ENCODE measurements around the gene CNKSR3. TPM values are rescaled to one million over a fixed set of nuclear protein-coding genes. Genes with fewer than 3 reads are reported as not detected.

Gene CNKSR3
- total and polyA plus RNA-seq, 2 of the 8 experiments (the other 6 are each of a cell fraction or from before 2014, with no cell fraction given): 1.2 to 6.2 TPM

GRCh38 chr6:154554491-154554890 is 44.0 kb upstream of the CNKSR3 start:
- Histone ChIP-seq H3K79me2 (ENCODE audit: control insufficient read depth in 1 of 2, insufficient read depth in 2 of 2, low read length in 2 of 2) (no peaks in the 10 kb centered on the region), H3K14ac (ENCODE audit: insufficient read length) (no peak overlapping the region), H2BK120ac (replicated peaks; ENCODE audit: low read depth, low read length) (no peak overlapping the region), H2BK20ac (ENCODE audit: low read length) (no peak overlapping the region), H2BK15ac (ENCODE audit: low read length) (no peak overlapping the region), H3K4me1 (replicated peaks in 1 of 4; ENCODE audit: control insufficient read depth in 3 of 4, insufficient read depth in 4 of 4, low read length in 3 of 4) (no peaks in the 10 kb centered on the region; a peak in 1 of 7 replicates), H3K9me3 (ENCODE audit: insufficient read depth in 2 of 2, low read depth in 1 of 2, low read length in 1 of 2) (no peaks in the 10 kb centered on the region; a peak in 1 of 4 replicates), H3K4me2 (ENCODE audit: insufficient read depth in 1 of 2, low read depth in 2 of 2, low read length in 2 of 2) (no peak overlapping the region), H4K8ac (ENCODE audit: extremely low read depth, insufficient read depth, low read length) (no peak overlapping the region), H4K91ac (replicated peaks; ENCODE audit: insufficient read length, low read length) (no peak overlapping the region), H3K4me3 (ENCODE audit: extremely low read depth in 1 of 4, insufficient read depth in 2 of 4, low read depth in 3 of 4, low read length in 4 of 4) (no peak overlapping the region), H4K20me1 (replicated peaks in 1 of 2; ENCODE audit: control insufficient read depth in 1 of 2, insufficient read depth in 2 of 2, low read length in 2 of 2) (no peaks in the 10 kb centered on the region), H3K36me3 (ENCODE audit: control insufficient read depth in 2 of 4, insufficient read depth in 4 of 4, low read length in 3 of 4) (no peaks in the 10 kb centered on the region), H3K79me1 (ENCODE audit: low read depth, low read length) (no peaks in the 10 kb centered on the region), H3K56ac (replicated peaks; ENCODE audit: insufficient read length, low read depth, low read length) (no peak overlapping the region), H2BK12ac (ENCODE audit: low read depth, low read length) (no peak overlapping the region), H3K18ac (ENCODE audit: extremely low read depth, low read length) (no peak overlapping the region), H3K23me2 (ENCODE audit: low read depth, low read length) (no peaks in the 10 kb centered on the region), H3K4ac (replicated peaks; ENCODE audit: insufficient read length, low read depth, low read length) (no peak overlapping the region), H3K23ac (ENCODE audit: insufficient read length) (no peak overlapping the region), H3K27me3 (replicated peaks in 1 of 4; ENCODE audit: control insufficient read depth in 3 of 4, extremely low read depth in 1 of 4, insufficient read depth in 3 of 4, low read length in 3 of 4) (no peaks in the 10 kb centered on the region), H3K27ac (ENCODE audit: low read depth, low read length) (no peak overlapping the region), H3K9ac (replicated peaks in 1 of 4; ENCODE audit: extremely low read depth in 1 of 4, low read depth in 3 of 4, low read length in 3 of 4) (no peak overlapping the region), H2AK5ac (ENCODE audit: low read depth, low read length) (no peak overlapping the region), H2BK5ac (ENCODE audit: low read depth, low read length) (no peak overlapping the region), H2AFZ (ENCODE audit: low read length) (no peak overlapping the region), H4K5ac (ENCODE audit: insufficient read length, low read depth, low read length) (no peak overlapping the region)
- DNase-seq (ENCODE audit: low read depth in 1 of 2, low spot score in 2 of 2) (no peak), FAIRE-seq (no peak)
- 98% methylated on average over 6 of the region's 6 CpGs; no CpG with 5 or more reads in 1 of the 2 experiments for WGBS, 2 experiments (ENCODE audit: extremely low coverage in 1 of 2, insufficient coverage in 1 of 2, insufficient read length in 1 of 2, insufficient replicate concordance in 2 of 2, low coverage in 1 of 2, low lambda C conversion rate in 2 of 2, missing lambda C conversion rate in 1 of 2)
- POLR2A ChIA-PET (ENCODE audit: partially characterized antibody): interaction anchor here (1.5 kb wide), 1 partner anchor 11 kb away, joined by 3 read pairs; no protein-coding TSS in a partner anchor
- TF ChIP-seq RBBP5 (IDR thresholded peaks at IDR 0.05; ENCODE audit: borderline replicate concordance, low read depth, low read length) (no peak), TAF7 (optimal IDR thresholded peaks at IDR 0.05; ENCODE audit: borderline replicate concordance, low read depth, low read length) (no peak), TCF12 (IDR thresholded peaks at IDR 0.05; ENCODE audit: low read depth, low read length) (no peak), SIRT6 (IDR thresholded peaks at IDR 0.05; ENCODE audit: low read length) (no peak), CEBPB (IDR thresholded peaks at IDR 0.05; ENCODE audit: low read depth, low read length) (no peak), RAD21 (IDR thresholded peaks at IDR 0.05 in 1 of 2, conservative IDR thresholded peaks at IDR 0.05 in 1 of 2; ENCODE audit: low read depth in 2 of 2, low read length in 2 of 2) (no peak)
- CTCF ChIA-PET (ENCODE audit: partially characterized antibody): interaction anchor here (1.5 kb wide), 1 partner anchor 54 kb away, joined by 3 read pairs; no protein-coding TSS in a partner anchor
